Activated CD4-positive, alpha-beta T cell treated with anti-CD3 and anti-CD28 coated beads, Interleukin-2, Interleukin-4, amounts not matched to agents 100 ng/mL and 50 ng/mL, durations not matched to agents 16 hours and 8 hours (primary cell): ENCODE measurements around the gene UNG.

Source experiments
- DNase-seq: peaks from one replicate; pipeline ENCODE4 v3.0.0-alpha.2; 2020; ENCODE audit warnings: low spot score

The UNG gene

DNA sequence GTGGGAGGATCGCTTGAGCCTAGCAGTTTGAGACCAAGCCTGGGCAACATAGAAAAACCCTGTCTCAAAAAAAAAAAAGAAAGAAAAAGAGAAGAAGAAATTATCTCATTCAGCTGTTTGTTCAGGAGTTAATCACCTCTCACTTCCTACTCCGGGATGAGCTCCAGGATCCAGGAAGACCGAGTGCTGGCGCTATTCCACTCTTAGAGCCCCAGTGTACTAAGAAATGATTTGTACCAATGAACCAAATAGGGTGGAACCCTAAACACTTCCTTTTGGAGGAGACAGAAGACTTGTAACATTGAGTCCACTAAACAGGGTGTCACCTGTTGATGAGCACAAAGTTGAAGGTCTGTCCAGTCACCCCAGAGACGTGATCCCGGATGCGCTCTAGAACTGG is 7.7 kb upstream of the UNG start:
- DNase-seq: no peak

DNA sequence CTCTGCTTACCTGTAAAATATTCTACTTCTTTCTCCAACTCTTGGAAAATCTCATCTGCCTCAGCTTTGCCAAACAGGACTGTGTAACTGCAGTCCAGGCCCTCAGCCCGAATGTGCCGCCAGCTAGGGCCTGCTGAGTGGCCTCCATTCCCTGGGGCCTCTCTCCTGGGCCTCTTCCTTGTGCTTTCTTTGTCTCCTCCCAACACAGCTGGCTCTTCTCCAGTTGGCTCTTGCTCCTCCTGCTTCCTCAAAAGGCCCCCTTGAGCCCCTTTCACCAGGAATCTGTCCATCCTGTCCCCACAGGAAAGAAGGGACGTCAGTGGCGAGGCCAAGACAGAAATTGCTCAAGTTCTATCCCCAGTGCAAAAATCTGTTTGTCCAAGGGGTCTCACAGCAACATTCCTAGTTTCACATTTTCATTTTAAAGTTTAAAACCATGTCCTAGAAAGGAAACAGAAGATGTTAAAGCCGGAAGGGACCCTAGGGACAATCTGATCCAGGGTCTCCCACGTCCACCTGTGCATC is 4.8 kb upstream of the UNG start:
- DNase-seq: no peak

DNA sequence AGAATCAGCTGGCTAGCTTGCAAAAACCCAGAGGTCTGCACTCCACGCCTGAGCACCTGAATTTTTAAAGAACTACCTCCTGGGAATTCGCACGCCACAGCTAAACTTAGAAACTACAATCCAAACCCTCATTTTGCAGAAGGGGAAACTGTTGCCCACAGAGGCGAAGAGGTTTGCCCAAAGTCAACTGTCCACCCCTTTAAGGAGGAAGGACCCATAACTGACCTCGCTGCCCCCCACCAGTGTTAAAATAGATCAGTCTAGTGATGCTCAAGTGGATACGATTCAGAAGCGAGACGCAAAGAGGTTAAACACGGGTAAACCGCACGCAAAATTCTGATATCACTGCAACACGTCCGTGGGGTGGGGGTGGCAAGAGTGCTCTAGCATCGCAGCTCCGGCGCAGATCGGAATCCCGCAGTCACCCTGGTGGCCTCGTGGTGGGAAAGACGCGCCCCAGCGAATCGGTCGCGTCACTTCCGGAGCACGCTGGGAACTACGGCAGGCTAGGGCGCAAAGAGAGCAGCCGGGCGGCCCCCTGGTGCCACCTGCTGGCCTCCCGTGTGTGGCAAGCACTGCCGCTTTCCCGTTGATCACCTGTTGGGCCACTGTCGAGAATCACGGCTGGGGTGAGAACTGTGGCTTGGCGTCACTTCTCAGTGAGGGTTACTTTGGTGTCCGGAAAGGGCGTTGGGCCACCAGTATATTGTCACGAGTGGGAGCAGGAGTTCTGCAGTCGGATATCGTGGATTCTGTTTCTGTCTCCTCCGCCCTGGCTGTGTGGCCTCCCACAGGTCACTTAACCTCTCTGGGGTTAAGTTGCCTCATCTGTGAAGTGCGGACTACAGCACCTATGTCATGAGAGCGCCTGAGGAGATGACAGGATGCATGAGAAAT is 4.1 kb upstream of the UNG start, which contains the start of gene ALKBH2:
TSS of gene ALKBH2 (minus strand) at position 451 of the 897 bp plus-strand sequence. CDS start 686 bp downstream, outside the sequence.
- DNase-seq: peak; percentile 95

DNA sequence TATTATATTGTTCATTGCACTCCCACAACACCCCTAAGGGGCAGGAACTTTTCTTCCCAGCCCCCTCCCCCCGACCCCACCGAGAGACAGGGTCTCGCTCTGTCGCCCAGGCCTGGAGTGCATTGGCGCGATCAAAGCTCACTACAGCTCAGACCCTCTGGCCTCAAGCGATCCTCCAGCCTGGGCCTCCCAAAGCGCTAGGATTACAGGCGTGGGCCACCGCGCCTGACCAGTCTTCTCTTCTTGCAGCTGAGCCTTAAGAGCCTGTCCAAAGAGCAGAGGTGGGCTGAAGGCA is 310 bp upstream of the UNG start:
- DNase-seq: no peak

DNA sequence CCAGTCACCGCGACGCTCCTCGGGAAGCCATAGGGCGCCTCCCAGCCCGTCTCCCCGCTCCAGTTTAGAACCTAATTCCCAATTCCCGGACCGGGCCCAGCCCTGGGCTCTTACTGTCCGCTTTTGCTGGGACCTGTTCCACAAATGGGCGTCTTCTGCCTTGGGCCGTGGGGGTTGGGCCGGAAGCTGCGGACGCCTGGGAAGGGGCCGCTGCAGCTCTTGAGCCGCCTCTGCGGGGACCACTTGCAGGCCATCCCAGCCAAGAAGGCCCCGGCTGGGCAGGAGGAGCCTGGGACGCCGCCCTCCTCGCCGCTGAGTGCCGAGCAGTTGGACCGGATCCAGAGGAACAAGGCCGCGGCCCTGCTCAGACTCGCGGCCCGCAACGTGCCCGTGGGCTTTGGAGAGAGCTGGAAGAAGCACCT is 797 bp downstream of the UNG start:
- DNase-seq: no peak

DNA sequence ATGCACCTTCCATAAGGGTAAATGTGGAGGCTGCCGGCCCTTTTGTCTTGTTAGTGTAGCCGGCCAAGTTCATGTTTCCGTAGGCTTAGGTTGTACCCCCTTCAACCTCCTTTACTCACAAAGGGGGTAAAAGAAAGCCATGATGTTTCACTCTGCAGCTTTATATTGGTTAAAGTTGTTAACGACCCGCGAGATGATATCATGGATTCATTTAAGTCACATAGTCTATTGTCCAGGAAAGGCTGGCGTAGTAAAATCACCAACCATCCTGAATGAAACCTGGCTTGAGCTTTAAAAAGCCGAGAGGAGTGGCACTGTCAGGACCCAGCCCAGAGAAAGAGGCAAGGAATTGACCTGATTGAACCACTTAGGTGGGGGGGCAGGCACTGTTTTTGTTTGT is 1.3 kb downstream of the UNG start:
- no peak for DNase-seq

DNA sequence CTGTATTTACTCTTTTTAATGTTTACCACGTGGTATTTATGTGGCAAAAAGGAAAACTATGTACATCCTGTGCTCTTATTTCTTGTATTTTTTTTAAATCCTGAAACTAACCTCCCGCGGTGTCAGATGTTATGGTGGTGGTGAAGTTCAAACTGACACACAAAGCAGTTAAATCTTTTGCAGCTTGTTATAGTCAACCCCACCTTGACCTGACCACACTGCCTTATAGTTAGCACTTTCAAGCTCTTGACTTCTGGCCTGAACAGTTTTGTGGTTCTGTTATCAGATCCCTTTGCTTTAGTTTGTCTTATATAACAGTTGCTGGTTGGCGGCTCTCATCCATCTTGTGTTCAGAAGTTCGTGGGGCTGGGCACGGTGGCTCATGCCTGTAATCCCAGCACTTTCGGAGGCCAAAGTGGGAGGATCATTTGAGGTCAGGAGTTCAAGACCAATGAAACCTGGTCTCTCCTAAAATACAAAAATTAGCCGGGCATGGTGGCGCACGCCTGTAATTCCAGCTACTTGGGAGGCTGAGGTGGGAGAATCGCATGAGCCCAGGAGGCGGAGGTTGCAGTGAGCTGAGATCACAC is 2.1 kb downstream of the UNG start:
- no peak for DNase-seq

DNA sequence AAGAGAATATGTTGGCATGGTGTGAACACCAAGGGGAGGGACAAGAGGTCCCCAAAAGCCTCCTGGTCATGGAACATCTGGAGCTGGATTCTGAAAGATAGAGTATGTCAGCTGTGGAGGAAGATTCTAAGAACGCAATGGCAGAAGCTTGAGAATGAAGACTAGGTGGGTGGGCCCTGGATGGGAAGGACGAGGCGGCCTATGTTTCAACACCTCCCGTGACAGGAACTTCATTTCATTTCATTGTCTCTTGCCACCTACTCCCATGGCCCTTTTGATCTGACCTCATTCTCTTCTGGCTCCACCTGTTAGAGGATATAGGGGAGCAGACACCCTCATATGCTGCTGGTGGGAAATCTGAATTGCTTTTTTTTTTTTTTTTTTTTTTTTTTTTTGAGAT is 3.3 kb downstream of the UNG start:
- no peak for DNase-seq

DNA sequence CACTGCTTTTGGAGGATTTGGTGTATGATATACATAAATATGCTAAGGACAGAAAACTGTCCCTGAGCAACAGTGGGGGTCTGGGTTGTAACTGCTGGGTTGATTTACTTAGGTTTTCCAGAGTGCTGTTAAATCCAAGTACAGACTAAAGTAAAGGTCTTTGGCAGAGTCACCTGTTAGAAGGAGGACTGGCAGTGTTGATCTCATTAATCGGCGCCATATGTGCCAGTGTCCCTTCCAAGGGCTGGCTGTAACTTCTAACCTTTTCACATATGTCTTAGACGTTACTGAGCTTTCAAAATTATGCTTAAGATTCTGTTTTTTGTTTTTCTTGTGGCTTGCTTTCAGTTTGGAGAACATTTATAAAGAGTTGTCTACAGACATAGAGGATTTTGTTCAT is 5.1 kb downstream of the UNG start:
- no peak for DNase-seq

DNA sequence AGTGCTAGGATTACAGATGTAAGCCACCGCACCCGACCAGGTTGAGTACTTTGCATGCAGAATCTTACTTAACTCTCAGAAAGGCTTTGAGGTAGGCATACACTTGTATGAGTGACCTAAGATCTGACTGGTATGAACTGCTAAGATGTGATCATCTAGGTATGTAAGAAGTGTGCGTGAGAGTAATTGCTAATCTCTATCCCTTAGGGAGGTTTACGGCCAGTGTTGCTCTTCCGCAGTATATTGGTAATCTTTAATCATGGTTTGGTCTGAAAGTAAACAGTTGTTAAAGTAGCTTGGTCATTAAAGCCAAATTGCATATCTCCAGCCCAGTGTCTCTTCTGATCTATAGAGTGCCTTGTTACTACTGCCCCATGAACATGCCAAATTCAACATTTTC is 7.8 kb downstream of the UNG start:
- DNase-seq: no peak

DNA sequence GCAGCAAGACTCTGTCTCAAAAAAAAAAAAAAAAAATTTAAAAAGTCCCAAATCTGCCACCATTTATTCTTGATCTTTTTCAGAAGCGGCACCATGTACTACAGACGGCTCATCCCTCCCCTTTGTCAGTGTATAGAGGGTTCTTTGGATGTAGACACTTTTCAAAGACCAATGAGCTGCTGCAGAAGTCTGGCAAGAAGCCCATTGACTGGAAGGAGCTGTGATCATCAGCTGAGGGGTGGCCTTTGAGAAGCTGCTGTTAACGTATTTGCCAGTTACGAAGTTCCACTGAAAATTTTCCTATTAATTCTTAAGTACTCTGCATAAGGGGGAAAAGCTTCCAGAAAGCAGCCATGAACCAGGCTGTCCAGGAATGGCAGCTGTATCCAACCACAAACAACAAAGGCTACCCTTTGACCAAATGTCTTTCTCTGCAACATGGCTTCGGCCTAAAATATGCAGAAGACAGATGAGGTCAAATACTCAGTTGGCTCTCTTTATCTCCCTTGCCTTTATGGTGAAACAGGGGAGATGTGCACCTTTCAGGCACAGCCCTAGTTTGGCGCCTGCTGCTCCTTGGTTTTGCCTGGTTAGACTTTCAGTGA is 12.5 kb downstream of the UNG start:
- DNase-seq: no peak

DNA sequence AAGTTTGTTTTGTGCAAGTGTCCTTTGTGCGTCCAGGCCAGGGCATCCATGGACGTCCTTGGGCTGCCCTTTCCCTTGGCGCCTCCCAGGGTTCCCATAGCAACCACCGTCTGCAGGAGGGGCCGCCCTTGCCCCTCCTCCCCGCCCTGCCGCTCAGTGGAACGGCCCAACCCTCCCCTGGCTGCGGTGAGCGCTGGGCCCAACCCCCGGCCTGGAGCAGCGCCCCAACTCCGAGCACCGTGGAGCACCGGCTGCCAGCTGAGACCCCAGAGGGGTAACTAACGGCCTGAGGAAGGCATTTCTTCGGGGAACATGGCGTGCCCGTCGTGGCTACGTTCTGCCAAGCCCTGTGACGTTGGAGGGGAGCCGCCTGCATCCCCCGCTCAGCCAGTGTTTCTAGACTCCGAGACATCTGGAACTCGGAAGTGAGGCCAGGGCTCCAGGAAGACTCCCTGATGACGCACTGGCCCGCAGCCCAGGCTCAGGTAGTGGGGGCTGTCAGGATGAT is 13.6 kb downstream of the UNG start:
- peak; percentile 54 for DNase-seq

DNA sequence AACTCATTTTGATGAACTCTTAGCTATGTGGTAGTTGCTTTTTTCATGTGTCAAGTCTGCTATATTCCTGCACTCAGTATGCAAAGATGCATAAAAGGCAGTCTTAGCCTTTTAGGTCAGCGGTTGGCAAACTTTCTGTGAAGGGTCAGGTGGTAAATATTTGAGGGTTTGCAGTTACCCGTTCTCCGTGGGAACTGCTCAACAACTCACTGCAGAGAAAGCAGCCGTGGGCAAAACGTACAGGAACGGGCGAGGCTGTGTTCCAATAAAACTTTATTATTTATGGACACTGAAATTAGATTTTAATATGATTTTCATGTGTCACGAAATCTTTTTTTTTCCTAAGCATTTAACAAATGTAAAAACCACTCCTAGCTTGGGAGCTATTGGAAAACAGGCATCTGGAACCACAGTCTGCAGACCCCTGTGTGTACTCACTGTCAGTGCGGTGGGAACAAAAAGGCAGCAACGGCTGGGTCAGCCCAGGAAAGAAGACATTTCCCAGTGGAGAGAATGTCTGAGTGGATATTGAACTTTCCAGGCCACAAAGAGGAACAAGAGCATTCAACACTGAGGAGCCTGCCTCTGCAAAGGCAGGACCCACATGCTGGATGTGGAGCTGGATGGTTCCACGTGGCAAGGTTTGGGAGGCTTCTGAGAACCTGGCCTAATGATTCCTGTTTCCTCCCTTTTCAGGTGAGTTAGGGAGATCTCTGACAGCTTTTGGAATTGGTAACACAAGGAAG is 15.5 kb downstream of the UNG start:
- DNase-seq: no peak

DNA sequence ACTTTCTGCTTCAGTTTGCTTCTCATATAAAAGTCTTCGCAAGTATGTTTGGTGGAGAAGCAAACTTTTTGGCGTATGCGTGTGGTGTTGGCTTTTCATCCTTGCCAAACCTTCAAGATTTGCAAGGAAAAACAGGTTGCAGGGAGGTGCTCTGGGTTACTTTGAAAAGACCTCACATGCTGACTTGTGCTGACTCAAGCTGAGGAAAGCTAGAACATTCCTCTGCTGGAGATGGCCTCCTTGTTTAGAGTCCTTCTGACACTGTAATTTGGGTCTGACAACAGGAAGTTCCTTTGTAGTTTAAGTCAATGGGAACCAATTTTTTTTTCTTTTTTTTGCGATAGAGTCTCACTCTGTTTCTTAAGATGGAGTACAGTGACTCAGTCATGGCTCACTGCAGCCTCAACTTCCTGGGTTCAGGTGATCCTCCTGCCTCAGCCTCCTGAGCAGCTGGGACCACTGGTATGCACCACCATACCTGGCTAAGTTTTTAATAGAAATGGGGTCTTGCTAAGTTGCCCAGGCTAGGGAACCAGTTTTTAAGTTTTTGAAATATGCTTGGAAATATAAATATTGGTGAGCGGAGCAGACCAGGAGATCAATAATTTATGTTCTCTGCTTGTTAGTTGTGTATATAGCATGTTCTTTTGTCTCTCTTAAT is 16.4 kb downstream of the UNG start:
- DNase-seq: no peak

DNA sequence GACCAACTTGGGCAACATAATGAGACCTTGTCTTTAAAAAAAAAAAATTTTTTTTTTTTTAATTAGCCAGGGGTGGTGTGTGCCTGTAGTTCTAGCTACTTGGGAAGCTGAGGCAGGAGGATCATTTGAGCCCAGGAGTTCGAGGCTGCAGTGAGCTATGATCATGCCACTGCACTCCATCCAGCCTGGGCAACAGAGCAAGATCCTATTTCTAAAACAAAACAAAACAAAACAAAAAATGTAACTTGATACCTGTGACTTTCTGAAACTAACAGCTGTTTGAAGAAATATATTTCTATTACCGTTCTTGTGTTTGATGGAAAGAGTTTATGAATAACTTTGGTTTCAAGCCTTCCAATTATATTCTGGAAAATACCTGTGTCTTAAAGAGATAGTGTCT is 17.2 kb downstream of the UNG start:
- no peak for DNase-seq

DNA sequence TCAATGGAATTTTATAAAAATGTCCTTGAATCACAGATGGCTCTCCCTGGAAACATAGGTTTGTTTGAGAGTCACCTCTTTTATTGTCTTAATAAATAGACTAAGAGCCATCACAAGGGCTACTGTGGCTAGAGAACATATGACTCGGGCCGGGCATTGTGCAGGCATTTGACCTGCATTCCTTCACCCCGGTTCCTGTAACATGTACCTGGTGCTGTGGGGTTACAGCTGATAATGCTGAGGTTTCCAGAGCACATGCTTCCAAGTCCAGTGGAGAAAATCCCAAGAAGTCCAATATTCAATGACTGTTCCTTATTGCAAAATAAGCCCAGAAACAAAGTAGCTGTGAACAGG is 18.0 kb downstream of the UNG start:
- DNase-seq: no peak

DNA sequence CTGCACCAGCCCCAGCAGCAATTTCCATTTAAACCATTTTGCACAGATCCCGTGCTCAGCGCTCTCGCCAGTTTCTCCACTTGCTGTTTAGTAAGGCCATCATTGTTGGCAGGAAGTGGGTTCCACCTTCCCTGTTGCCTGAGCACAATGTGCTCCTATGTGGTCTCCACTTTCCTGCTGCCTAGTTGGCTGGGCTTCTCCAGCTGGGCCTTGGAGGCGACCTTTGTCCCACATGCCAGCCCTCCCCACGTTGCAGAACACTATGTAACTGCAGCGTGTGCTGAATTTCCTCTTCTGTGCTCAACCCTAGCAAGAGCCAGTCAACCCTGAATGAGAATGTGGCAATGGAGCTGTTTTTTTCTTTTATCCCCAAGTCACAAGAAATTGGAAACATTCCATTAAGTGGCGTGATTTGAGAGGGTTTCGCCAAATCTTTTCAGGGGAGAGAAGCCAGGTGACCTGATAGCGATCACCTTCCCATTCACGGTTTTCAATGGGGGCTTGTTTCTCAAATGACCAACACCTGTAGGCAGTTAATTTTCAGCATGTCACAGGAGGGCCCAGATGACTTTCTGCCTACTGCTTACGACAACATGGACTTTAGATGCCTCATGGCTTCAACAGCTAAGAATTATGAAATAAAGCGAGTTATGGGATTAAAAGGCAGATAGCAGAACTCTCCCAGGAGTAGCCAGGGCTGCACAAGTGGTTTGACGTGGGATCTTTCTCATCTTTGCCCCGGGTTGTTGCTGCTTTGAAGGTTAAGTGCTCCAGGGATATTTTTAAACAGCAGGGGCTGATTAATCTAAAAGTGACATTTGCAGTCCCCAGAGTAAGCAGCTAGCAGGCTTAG is 18.6 kb downstream of the UNG start, which contains the start of gene ACACB:
TSS of gene ACACB (plus strand) at position 830 of the 853 bp plus-strand sequence. CDS start 22,819 bp downstream, outside the sequence.
- no peak for DNase-seq

DNA sequence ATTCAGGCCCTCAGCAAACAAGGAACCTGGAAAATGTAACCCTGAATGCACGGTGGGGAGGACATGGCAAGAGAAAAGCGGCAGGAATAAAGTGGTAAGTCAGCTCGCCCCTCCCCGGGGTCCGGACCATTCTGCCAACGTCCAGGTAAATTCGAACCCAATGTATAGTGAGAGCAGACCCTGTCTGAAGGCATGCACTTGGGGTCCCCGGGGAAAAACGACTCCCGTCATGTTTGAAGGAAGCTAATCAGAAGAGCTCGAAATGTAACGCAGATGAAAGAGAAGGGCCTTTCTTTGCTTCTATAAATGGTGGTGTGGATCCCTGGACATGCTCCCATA is 19.2 kb downstream of the UNG start:
- no peak for DNase-seq

DNA sequence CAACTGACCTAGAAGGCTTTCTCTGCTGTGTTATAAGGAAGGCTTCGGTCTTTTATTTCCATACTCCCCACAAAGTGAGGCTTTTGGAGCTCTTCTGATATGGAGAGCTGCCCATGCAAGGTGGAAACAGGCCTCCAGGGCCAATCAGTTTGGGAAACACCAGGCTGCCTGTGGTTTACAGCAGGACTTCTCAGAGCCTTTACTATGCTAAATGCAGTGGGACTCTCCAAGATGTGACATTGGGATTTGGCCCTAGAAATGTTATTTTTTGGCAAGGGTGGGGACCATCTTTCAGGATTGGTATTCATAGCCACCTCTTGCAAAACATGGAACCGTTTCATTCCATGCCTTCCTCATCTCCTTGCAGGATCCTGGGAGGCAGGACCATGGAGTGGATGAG is 22.7 kb downstream of the UNG start:
- DNase-seq: no peak

DNA sequence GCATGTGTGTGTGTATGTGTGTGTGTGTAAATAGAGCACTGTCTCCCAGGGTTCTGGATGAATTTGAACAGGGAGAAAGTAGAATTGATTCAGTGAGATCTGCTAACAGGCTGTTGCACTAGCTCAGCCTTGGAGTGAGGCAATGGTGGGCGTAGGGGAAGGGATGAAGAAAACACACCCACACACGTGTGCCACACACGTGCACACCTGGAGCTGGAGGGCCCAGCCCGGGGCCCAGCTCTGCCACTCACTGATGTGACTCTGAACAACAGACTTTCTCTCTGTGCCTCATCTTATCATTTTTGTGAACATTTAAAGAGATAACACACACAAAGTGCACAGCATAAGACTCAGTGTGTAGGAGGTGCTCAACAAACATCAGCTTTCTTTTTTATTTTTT is 23.2 kb downstream of the UNG start:
- DNase-seq: no peak

DNA sequence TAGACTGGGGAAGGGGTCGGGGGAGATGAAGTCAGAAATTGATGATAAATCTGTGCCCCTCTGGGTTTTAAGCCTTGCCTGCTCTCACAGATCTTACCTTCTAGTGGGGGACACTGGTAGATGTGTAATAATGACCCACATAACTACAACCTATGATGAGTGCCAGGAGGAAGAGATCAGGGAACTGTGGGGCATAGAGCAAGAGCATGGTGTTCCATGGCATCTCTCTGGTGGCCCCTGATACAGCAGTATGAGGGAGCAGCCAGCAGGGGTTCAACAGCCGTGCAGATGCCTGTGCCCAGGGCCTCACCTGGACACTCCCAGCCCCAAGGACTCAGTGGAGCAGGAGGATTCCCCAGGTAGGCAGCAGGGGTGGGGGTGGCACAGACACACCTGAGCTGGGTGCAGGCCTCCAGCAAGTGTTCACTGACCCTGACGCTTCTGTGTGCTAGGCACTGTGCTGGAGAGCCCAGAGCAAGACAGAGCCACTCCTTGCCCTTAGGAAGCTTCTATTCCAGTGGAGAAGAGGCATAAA is 24.0 kb downstream of the UNG start:
- DNase-seq: no peak
